GM19455 (cell line): ENCODE measurements around the gene POPDC3.

Experiments used
- ATAC-seq: cut with Tn5 transposase; IDR thresholded peaks from one replicate; pipeline ENCODE4 v1.9.1; 2021; ENCODE audit not compliant: unreplicated experiment

POPDC3 gene

DNA sequence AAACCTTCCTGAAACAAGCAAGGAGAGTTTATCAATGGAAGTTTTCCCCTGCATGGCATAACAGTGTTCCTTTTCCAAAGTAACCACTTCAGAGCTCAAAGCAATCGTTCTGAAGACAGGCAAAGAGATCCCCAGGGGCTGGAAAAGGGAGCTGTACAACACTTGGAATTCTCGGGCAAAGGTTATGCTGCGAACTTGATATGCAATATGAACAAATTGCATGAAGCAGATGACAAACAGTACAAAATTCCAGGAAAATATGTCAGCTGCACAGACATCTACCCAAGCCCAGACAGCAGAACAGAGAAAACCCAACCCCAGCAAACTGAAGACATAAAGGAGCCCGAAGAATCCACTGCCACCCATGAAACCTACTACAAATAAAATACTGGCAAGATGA, 18.4 kb downstream of the POPDC3 start:
- no peak for ATAC-seq

DNA sequence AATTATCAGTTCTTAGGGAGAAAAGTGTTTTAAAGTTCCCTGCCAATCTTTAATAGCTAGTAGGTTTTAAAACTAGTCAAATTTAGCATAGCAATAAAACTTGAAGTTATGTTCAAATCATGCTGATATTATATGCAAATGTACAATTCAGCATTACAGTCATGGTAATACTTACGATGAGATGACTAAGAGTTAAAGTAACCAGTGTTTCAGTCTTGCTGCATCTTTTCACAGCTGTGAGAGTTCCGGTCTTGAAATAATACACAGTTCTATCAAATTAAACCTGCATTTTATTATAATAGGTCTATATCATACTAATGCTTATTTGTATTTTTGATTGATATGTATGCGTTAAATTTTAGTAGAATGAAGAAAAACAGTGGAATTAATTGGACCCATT, 26.1 kb downstream of the POPDC3 start:
- no peak for ATAC-seq

DNA sequence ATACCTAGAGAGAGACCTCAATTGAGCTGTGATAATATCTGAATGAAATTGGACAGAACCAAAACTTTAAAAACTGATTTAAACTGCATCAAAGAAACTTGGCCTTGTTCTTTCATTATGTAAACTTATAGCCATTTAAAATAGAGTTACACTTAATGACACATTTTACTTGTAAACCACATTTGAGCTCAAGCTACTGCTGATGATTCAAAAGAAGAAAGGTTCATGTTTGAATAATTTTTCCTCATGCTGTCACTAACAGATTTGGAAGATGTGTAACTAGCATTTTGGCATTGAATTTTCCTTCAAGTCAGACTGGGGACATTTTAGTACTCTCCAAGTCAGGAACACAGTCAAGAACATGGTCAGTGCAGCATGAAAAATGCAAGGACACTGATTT, 26.9 kb downstream of the POPDC3 start:
- ATAC-seq = no peak

DNA sequence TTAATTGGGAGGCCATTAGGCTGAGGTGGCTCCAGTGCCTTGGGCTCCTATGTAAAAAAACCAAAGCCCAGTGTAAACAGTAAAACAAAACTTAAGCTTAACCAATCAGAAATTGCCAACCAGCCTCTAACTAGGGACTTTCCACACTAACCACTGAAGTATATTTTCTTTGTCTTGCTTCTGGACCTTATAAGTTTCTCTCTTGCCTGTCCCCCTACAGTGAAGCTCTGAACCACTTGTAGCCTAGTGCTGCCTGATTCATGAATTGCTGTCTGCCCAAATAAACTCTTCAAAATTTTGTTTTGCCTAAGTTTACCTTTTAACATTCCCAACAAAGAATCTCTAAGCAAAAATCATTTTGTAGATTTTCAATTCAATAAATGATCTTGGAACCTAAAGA, 28.2 kb downstream of the POPDC3 start:
- ATAC-seq = no peak

DNA sequence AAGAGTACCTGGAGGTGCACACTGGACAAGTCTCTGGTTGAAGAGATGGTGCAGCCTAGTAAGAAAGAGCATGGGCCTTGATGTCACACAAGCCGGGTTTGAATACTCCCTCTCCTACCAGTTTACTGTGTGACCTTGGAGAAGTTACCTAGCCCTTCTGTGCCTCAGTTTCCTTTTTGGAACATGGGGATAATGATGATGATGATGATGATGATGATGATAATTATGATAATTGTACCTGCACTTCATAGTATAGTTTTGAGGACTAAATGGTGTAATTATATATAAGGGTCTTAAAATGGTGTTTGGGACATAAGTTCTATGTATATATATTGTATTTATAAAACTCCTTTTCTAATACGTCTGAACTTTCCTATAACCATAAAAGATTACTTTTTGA, 41.7 kb downstream of the POPDC3 start:
- no peak for ATAC-seq

DNA sequence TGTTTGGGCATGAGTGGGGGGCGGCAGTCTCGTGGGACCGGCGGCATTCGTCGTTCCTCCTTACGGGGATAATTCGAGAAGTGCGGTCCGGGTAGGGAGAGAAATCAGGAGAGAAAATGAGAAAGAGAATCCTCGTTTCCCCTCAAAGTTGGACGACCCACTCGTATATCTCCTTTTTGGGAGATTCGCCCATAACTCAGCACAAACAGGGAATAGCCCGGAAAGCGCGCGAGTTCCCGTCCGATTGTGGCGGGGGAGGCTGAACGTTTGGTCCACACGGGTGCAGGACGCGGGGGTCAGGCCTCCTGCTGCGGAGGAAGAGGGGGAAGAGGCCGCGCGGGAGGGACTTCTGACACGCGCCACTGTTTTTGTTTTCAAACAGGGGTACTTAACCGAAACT, 42.4 kb downstream of the POPDC3 start:
- ATAC-seq = no peak

DNA sequence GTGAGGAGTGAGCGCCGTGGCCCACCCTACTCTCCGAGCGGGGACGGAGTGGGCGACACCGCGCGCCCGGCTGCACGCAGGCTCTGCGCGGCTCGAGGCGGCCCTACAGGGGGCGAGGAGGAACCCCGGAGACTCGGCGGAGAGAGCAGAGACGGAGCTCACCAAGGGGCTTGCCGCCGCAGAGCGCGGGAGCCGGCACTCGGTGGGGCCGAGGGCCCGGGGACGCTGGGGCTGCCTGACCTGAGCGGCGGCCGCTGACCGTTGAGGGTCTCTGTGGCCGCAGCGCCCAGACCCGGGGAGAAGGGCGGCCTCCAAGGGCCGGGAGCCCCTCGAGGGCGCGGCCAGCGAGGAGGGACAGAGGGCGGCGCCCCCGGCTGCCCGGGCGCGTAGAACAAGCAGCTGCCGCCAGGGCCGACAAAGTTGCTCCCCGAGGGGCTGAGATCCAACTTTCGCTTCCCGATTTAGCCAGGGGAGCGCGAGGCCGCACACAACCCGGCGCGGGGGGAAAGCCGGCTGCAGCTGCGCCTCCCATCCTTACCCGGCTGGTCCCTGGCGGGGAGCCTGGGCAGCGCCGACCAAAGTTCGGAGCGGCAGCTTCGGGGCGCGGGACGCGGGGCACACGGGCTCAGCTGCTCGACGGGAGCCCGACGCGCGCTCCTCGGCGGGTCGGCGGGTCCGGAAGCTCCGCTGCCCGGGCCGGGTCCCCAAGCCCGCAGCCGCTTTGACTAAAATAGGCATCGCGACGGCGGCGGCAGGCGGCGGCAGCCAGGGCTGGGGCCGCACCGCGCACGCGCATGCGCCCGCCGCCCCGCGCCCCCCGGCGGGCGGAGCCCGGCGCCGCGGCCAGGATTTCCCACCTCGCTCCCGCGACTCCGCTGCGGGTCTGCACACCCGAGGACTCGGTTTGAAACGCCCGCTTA, 43.1 kb downstream of the POPDC3 start:
- peak; percentile 62 for ATAC-seq

DNA sequence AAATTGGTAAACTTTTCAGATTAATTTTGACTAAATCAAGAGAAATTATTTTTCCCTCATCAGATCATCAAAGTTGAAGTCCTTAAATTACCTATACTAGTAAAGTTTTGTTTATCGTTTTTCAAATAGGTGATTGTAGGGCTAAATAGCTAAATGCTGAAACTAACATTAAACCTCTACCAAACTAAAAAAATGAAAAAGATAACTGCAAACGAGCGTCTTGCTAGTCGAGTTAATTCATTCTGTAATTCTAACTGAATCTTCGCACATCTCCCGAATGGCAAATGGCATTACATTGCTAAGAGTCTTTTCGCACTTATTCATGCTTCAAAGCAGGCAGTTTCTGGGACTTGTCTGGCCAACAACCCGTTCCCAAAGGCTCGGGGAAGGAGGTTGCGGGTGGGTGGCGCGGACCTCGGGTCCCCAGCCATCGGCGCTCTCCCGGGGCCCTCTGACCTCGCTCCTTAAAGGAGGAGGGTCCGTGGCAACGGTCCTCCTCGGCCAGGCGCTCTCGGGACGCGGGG, 43.8 kb downstream of the POPDC3 start:
- no peak for ATAC-seq

DNA sequence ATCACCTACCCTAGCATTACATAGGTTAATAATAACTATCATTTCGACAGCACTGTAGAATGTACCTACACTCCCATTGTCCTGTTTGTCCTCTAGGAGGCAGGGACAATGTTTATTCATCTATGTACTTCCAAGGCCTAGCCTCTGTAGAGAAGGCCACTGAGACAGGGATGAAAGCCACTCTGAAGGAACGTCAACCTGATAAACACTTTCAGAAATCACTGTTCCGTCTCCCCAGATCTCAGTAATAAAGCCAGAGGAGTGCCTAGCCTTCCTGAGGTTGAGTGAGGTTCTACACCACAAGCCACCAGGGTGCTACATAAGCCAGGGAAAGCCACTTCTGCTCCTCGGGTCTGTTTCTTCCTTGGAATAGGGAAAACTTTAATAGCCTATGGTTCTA, 44.8 kb downstream of the POPDC3 start:
- ATAC-seq = no peak

DNA sequence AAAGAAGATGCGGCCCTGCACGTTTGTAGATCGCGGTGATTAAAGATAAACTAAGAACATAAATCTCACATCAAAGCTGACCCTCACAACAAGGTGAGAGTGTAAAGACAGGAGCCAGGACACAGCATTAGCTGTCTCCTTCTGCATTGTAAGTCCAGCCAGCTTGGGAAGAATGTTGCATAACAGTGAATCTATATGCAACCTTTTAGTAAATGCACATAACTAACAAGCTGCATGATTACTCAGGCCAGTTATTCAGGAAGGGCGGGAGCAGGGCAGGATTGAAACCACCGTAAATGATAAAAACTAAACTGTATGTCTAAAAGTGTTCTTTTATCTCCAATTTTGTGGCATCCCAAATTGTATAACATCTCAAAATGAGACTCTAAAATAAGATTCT, 57.1 kb downstream of the POPDC3 start:
- ATAC-seq = no peak

DNA sequence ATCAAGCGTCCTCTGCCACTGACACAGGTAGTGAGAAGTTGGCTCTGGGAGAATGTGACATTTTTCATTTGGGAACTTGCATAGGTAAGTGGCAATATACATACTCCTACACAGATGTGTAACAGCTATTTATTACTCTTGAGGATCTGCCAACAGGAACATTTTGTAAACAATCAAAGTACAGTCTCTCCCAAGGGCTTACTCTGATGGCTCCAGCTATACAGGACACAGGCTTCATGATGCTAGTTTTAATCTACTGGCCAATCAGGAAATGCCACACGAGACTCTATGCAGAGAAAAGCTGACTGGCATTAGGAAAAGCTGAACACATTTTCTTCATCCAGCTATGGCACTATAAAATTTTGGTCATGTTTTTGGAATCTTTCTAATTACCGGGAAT, 57.8 kb downstream of the POPDC3 start:
- no peak for ATAC-seq

DNA sequence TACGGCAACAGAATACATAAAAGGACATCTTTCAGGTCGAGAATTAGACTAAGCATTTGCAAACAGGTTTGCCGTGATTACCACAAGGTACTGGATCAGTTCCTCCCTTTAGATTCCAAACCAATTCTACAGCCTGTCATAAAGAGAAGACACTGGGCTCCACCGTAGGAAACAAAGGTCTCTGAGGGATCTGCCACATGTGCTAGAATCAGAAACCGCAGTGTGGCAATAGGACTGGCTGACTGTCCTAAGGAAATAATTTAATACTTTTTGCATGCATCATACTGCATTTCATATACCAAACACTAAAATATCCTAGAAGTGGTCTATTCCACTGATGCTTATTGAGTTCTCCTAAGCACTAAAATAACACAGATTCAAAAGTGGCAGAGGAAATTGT, 59.2 kb downstream of the POPDC3 start:
- no peak for ATAC-seq

DNA sequence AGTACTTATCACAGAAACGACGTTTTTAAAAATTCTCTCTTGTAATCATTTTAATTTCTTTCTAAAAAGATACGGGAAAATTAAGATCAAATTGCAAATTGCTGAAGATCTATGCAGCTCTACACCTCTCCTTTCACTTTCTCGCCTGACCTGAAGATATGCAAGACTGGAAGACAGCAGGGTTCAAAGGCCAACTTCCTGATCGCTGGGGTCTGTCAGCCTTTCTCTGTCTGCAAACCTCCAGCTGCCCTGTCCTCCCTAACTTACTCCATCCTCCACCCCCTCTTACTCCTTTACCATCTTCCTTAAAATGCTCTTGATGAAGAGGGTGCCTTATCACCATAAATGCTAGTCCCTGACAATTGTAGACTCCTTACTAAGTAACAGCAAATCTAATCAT, 63.7 kb downstream of the POPDC3 start:
- ATAC-seq = no peak

DNA sequence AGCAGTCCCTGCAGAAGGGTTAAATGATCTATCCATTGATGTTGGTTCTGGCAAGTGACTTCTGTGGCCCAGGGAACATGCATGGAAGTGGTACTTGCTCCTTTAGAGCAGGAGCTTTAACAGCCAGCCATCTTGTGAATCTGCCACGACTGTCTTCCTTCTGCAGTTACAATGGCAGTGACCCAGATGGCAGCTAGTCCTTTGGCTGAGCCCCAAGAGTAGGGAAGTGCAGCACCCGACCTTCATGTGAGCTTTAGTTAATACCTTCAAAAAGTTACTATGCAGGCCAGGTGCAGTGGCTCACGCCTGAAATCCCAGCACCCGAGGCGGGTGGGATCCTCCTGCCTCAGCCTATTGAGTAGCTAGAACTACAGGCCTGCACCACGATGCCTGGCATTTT, 66.4 kb downstream of the POPDC3 start:
- ATAC-seq = no peak

DNA sequence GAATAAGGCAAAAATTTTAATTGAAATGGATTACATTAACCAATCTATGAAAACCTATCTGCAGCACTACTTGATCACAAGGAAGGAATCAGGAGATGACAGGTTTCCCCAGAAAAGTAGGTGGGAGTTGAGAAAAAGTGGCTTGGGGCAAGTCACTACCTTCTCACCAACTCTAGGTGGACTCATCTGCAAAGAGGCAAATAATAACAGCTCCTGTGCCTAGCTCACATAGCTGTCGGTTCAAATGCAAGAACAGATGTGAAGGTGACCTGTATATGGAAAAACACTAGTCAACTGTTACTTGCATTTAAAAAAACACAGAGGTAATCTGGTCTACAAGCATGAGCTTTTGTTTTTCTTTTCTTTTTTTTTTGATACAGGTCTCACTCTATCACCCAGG, 67.2 kb downstream of the POPDC3 start:
- ATAC-seq = no peak

DNA sequence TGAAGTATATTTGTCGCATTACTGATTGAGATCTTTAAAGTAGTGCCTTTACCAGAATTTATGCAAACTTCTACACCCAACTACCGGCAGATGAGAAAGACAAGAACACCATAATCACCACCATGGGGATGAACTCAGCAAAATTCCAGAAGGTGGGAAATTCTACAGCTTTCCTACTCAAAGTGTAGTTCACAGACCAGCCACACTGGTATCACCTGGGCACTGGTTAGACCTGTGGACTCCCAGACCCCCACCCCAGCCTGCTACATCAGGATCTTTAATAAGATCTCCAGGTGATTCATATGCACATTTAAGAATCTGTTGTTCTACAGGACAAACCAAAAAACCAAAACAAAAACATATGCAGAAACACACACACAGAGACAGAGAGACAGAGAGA, 67.9 kb downstream of the POPDC3 start:
- no peak for ATAC-seq

DNA sequence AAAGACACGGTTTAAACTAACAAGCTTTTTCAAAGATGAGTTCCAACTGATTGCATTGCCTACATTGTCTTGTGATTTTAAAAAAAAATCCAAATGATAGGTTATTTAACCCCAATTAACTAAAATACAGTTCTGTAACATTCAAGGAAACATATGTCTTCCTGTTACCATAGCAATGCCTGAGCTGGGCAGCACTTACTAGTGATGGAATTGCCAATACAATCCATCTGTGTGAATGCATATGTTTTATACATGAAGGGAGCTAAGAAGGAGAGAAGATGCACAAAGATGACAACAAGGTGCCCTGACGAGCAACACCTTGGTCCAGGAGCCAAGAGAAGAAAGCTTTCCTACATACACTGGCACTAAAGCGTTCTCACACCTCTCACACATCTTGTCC, 68.7 kb downstream of the POPDC3 start:
- no peak for ATAC-seq

DNA sequence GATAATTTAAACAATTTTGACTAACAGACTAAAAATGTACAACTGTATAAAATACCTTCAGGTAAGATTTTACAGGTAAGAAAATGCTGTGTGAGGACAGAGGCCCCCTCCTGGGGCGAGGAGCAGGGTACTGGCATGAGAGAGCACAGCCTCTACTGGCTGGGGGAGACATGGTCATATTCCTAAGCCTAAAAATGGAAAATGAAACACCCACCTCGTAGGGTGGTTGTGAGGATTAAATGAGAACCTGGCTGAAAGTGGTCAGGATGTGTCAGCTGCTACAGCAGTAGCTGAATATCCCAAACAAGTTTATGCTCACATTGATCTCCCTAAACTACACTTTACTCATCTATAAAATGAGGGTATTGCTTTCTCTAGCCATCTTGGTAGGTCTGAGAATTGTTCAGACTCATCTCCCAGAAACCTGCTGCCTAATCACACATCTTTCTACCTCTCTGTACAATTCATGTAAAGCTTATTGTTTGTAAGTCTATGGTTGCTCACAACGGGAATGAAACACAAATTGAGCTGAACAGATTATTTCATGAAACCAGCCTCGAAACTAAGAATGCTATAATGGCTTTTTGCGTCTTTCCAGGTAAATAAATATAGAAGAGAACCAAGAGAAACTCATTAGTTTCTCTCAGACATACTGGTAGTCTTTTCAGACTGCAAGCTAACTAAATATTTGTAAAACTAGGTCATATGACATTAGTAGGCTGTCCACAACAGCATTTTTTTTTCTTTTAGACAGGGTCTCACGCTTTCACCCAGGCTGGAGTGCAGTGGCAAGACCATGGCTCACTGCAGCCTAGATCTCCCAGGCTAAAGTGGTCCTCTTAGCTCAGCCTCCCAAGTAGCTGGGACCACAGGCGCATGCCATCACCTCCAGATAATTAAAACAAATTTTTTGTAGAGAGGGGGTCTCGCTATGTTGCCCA, 69.6 kb downstream of the POPDC3 start:
- ATAC-seq = no peak

DNA sequence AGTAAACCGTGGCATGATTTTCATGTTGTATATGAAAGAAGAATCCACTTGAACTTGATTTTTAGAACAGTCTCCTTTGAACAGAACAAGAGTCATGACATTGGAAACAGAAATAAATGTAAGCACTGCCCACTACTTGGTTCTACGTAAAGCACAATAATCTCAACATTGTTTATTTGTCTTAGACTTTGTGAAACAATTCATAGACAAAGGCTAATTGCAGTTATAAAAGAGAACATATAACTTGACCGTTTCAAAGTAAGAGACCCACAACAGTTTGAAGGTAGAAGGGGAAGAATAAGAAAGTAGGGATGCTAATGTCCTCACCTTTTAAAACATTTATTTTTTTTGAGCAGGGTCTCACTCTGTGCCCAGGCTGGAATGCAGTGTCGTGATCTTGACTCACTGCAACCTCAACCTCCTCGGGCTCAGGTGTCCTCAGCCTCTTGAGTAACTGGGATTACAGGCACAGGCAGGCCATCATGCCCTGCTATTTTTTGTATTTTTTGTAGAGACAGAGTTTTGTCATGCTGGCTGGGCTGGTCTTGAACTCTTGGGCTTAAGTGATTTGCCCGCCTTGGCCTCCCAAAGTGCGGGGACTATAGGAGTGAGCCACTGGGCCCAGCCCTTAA, 71.1 kb downstream of the POPDC3 start:
- ATAC-seq = no peak
